SU-DHL-6 (cell line): Measurements from ENCODE around the gene ZNRF1.

ENCODE experiments used
- H2AFZ ChIP-seq: fragments of 200-600 bp; sonication (generic); 2 replicates; pipeline ENCODE4 v1.6.1; 2014; ENCODE audit warnings: low read depth, mild to moderate bottlenecking, moderate library complexity, mixed read lengths, antibody characterized with exemption, low read length; ENCODE audit not compliant: severe bottlenecking
- H3F3A ChIP-seq: fragments of 200-600 bp; shearing (Covaris generic); 2 replicates; pipeline ENCODE4 v1.6.0; 2016; ENCODE audit warnings: antibody characterized with exemption, mild to moderate bottlenecking; ENCODE audit not compliant: insufficient read depth
- H3K27ac ChIP-seq: fragments of 200-600 bp; sonication (generic); 2 replicates; pipeline ENCODE4 v1.5.1; 2016; ENCODE audit warnings: low read depth, mild to moderate bottlenecking, low read length, moderate library complexity, mixed read lengths
- H3K27me3 ChIP-seq: fragments of 200-600 bp; sonication (generic), shearing (Covaris generic); 2 replicates; pipeline ENCODE4 v1.6.0; 2014; ENCODE audit warnings: mild to moderate bottlenecking, low read length
- H3K36me3 ChIP-seq: fragments of 200-600 bp; sonication (generic); 2 replicates; pipeline ENCODE4 v1.6.1; 2014; ENCODE audit warnings: mild to moderate bottlenecking, low read length, mixed read lengths
- H3K4me2 ChIP-seq: fragments of 300-600, 200-600 bp; shearing (Covaris generic), sonication (generic); 2 replicates; pipeline ENCODE4 v1.6.0; 2014; ENCODE audit warnings: low read length, low read depth, mild to moderate bottlenecking; ENCODE audit not compliant: poor library complexity, severe bottlenecking
- H3K4me3 ChIP-seq: fragments of 200-600 bp; sonication (generic); 2 replicates; pipeline ENCODE4 v1.5.1; 2014; ENCODE audit warnings: antibody characterized with exemption, low read length, mild to moderate bottlenecking, mixed read lengths; ENCODE audit not compliant: insufficient read depth, poor library complexity, severe bottlenecking
- H3K79me2 ChIP-seq: fragments of 200-600 bp; sonication (generic); 2 replicates; pipeline ENCODE4 v1.6.1; 2014; ENCODE audit warnings: mild to moderate bottlenecking, low read length, moderate library complexity; ENCODE audit not compliant: insufficient read depth
- H3K9ac ChIP-seq: fragments of 200-600 bp; sonication (generic); 2 replicates; pipeline ENCODE4 v1.7.0; 2014; ENCODE audit warnings: mild to moderate bottlenecking, low read length
- H3K9me2 ChIP-seq: fragments of 200-600 bp; sonication (generic); replicated peaks from 2 replicates; pipeline ENCODE4 v1.6.1; 2014; ENCODE audit warnings: low read length; ENCODE audit not compliant: insufficient read depth
- H3K9me3 ChIP-seq: fragments of 200-600 bp; sonication (generic); 2 replicates; pipeline ENCODE4 v1.6.1; 2014; ENCODE audit warnings: low read length, mixed read lengths; ENCODE audit not compliant: insufficient read depth
- H4K20me1 ChIP-seq: fragments of 200-600 bp; sonication (generic); 2 replicates; pipeline ENCODE4 v1.6.1; 2014; ENCODE audit warnings: low read depth, mild to moderate bottlenecking, antibody characterized with exemption, low read length, moderate library complexity, mixed read lengths
- CTCF ChIP-seq: fragments of 200-600 bp; sonication (generic); IDR thresholded peaks from one replicate; pipeline ENCODE4 v1.5.1; 2017; ENCODE audit warnings: antibody characterized with exemption, mild to moderate bottlenecking, low read length, moderate library complexity; ENCODE audit not compliant: insufficient read depth, poor library complexity, severe bottlenecking
- EZH2phosphoT487 ChIP-seq: fragments of 200-600 bp; sonication (generic), shearing (Covaris generic); conservative IDR thresholded peaks from 2 replicates; pipeline ENCODE4 v1.6.1; 2018; ENCODE audit warnings: mild to moderate bottlenecking, antibody characterized with exemption, low read length, moderate library complexity, mixed read lengths

The ZNRF1 gene

DNA sequence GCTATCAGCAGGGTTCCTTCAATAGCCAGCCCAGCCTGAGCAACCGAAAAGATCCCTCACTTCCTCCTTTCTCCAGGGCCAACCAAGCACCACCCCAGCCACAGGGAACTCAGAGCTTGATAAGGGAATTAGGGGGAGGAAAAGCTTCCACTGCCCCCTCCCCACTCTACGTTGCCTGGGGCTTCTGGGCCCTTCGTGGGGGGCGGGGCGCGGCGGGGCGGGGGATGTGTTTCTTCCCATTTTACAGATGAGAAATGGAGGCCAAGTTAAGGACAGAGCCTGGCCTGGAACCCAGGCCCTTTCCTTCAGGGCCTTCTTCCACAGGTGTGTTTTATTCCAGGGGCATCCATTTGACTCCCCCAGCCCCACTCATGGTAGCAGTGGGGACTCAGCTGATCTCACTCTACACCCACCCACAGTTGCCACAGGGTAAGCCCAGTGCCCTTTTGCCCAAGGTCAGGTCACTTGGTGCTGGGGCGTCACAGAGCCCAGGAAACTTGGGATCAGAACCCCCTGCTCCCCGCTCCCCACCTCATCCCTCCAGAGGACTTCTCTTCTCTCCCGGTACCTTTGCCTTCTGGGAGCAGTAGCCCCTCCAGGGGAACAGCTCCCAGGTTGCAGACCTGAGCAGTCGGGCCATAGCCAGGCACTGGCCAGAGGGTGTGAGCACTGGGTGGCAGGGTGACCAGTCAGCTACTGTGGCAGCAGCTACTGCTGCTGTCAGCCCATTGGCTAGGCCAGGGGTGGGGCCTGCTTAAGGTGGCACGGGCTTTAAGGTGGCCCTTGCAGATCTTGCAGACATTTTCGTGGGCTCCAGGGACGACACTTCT is 117.5 kb downstream of the ZNRF1 start, which contains the start of gene LDHD:
LDHD (minus strand) TSS at position 700 of the 830 bp plus-strand sequence; CDS start at position 640, 60 bp downstream.
- TF ChIP-seq EZH2phosphoT487 = no peak
- Histone ChIP-seq H2AFZ (no peak within 1 kb of the TSS), H4K20me1 (no peaks in the 10 kb centered on the region), H3K36me3 (no peaks in the 10 kb centered on the region), H3K27me3 (no peaks in the 10 kb centered on the region), H3K79me2 (no peaks in the 10 kb centered on the region), H3K9ac (no peak within 1 kb of the TSS), H3K9me3 (peaks cover under 1% of the 10 kb centered on the region; the same call in 1 of the 2 replicates), H3K27ac (no peak within 1 kb of the TSS), H3K4me2 (peak within 1 kb of the TSS; percentile 8), H3K9me2 (no peaks in the 10 kb centered on the region), H3F3A (no peaks in the 10 kb centered on the region), H3K4me3 (no peak within 1 kb of the TSS)

GRCh38 chr16:75116911-75117245 is 118.1 kb downstream of the ZNRF1 start:
- H3K4me3 ChIP-seq = no peak overlapping the region
- H3F3A ChIP-seq = no peaks in the 10 kb centered on the region
- no peaks in the 10 kb centered on the region for H3K9me2 ChIP-seq
- H3K27ac ChIP-seq = no peak overlapping the region
- no peaks in the 10 kb centered on the region for H3K36me3 ChIP-seq
- no peak overlapping the region for H3K9ac ChIP-seq
- H3K4me2 ChIP-seq = no peak overlapping the region
- no peaks in the 10 kb centered on the region for H4K20me1 ChIP-seq
- peaks cover 6% of the 10 kb centered on the region; the same call in 1 of the 2 replicates for H3K9me3 ChIP-seq
- no peak overlapping the region for H2AFZ ChIP-seq
- TF ChIP-seq CTCF (no peak), EZH2phosphoT487 (no peak)
- H3K79me2 ChIP-seq = no peaks in the 10 kb centered on the region
- no peaks in the 10 kb centered on the region for H3K27me3 ChIP-seq

DNA sequence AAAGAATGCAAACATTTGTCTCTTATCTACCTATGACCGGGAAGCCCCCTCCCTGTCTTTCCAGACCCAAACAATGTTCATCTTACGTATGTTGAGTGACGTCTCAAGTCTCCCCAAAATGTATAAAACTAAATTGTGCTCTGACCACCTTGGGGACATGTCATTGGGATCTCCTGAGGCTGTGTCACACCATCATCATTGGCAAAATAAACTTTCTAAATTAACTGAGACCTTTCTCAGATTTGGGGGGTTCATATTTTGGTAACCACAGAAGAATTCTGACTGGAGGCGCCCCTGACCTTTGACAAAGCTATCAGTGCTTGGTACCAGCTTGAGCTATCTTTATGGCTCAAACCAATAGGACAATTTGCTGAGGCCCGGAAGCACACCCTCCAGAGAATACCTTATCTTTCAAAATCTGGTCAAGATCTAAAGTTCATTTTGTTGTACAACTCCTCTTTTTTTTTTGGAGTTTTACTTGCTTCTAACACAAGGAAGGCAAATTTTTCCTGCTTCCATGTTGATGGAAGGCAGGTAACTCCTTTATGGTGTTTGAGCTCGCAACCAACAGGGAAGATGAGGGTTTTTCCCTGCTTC is 120.2 kb downstream of the ZNRF1 start:
- no peak overlapping the region for H3K27ac ChIP-seq
- no peak overlapping the region for H3K9ac ChIP-seq
- H4K20me1 ChIP-seq = no peaks in the 10 kb centered on the region
- no peaks in the 10 kb centered on the region for H3K79me2 ChIP-seq
- H3F3A ChIP-seq = no peaks in the 10 kb centered on the region
- H2AFZ ChIP-seq = no peak overlapping the region
- no peak overlapping the region for H3K4me2 ChIP-seq
- no peak overlapping the region for H3K4me3 ChIP-seq
- peaks cover 10% of the 10 kb centered on the region; the same call in 1 of the 2 replicates for H3K9me3 ChIP-seq
- no peaks in the 10 kb centered on the region for H3K9me2 ChIP-seq
- no peaks in the 10 kb centered on the region for H3K27me3 ChIP-seq
- H3K36me3 ChIP-seq = no peaks in the 10 kb centered on the region
- TF ChIP-seq CTCF (no peak), EZH2phosphoT487 (no peak)

DNA sequence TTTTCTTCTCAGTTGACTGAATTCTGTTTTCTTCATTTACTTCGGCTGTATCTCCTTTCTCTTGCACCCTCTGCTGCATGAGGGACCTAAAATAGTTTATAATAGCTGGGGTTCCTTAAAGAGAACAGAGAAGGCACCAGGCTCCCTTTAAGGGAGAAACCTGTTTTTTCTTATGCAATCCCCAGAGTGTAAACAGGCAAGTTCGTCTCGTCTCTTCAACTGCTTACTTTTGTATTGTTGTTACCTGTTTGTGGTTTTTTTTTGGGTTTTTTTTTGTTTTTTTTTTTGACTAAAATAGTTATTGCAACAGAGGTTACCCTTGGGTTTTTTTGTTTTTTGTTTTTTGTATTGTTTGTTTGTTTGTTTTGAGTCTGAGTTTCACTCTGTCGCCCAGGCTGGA is 121.4 kb downstream of the ZNRF1 start:
- Histone ChIP-seq H3K36me3 (no peaks in the 10 kb centered on the region), H3K9me2 (no peaks in the 10 kb centered on the region), H3K9ac (no peak overlapping the region), H3K27ac (no peak overlapping the region), H3K79me2 (no peaks in the 10 kb centered on the region), H4K20me1 (no peaks in the 10 kb centered on the region), H2AFZ (no peak overlapping the region), H3K9me3 (peaks cover 10% of the 10 kb centered on the region; the same call in 1 of the 2 replicates), H3K4me2 (no peak overlapping the region), H3F3A (no peaks in the 10 kb centered on the region), H3K27me3 (no peaks in the 10 kb centered on the region), H3K4me3 (no peak overlapping the region)
- no peak for TF ChIP-seq CTCF
